Calu3 (cell line): ENCODE measurements around the gene EMP3. TPM values are rescaled to one million over a fixed set of nuclear protein-coding genes. Genes with fewer than 3 reads are reported as not detected.

Experiments
- BruUV-seq: library from RNA; stranded (reverse); fragments of 400-500 nt; replicated peaks from 2 replicates; lab custom pipeline; 2021; lab: Mats Ljungman, UMichigan
- CTCF ChIA-PET: fragments of 300-600 bp; sonication (Branson Sonifier 250); formaldehyde crosslinking; loops from one replicate; lab custom pipeline; 2022; ENCODE audit warnings: antibody characterized with exemption; lab: Charles Lee
- DNase-seq: peaks from one replicate; pipeline ENCODE4 v3.0.0; 2022
- H3K27ac Mint-ChIP-seq: one replicate; pipeline ENCODE4 v1.8.0; 2022; ENCODE audit warnings: mixed read lengths; ENCODE audit not compliant: unreplicated experiment
- H3K27me3 Mint-ChIP-seq: one replicate; pipeline ENCODE4 v1.8.0; 2022; ENCODE audit warnings: mixed read lengths; ENCODE audit not compliant: unreplicated experiment
- H3K36me3 Mint-ChIP-seq: one replicate; pipeline ENCODE4 v1.8.0; 2022; ENCODE audit warnings: mild to moderate bottlenecking, moderate library complexity, mixed read lengths; ENCODE audit not compliant: insufficient read depth, unreplicated experiment
- H3K4me1 Mint-ChIP-seq: one replicate; pipeline ENCODE4 v1.8.0; 2022; ENCODE audit warnings: mild to moderate bottlenecking, low read depth, mixed read lengths; ENCODE audit not compliant: unreplicated experiment
- H3K4me3 Mint-ChIP-seq: one replicate; pipeline ENCODE4 v1.8.0; 2022; ENCODE audit warnings: mild to moderate bottlenecking, low read depth, moderate library complexity, mixed read lengths; ENCODE audit not compliant: unreplicated experiment
- H3K9me3 Mint-ChIP-seq: one replicate; pipeline ENCODE4 v1.8.0; 2022; ENCODE audit warnings: low read depth, mixed read lengths; ENCODE audit not compliant: unreplicated experiment
- CTCF ChIP-seq: fragments of 200-600 bp; IDR thresholded peaks from one replicate; pipeline ENCODE4 v1.8.0; 2022; ENCODE audit warnings: antibody characterized with exemption; ENCODE audit not compliant: unreplicated experiment
- intact Hi-C: fragments of 100-400 bp; cut with micrococcal nuclease; formaldehyde crosslinking; loops from one replicate; pipeline ENCODE4 v1.10.0; 2022; ENCODE audit not compliant: unreplicated experiment
- total RNA-seq: library from RNA; stranded (reverse); gene quantifications from 2 replicates; pipeline ENCODE4 v1.2.3, GENCODE V29; 2022

Gene EMP3
- total RNA-seq, 1 experiment from 2014 or later = 29.5 TPM

- intact Hi-C loops = no loop called here
- Mint-ChIP-seq H3K27me3 (no peaks in the 10 kb centered on the region), H3K36me3 (peaks cover 5% of the 10 kb centered on the region), H3K4me3 (no peak overlapping the region), H3K27ac (no peak overlapping the region), H3K4me1 (no peaks in the 10 kb centered on the region), H3K9me3 (no peaks in the 10 kb centered on the region)
- DNase-seq = no peak
- CTCF ChIA-PET = no interaction called here
- no peak for TF ChIP-seq CTCF
- BruUV-seq = no TSS peak
Observed at GRCh38 chr19:48348737-48349136, 23.4 kb downstream of the EMP3 start.

GRCh38 chr19:48350856-48351255, 25.5 kb downstream of the EMP3 start:
- peaks cover 5% of the 10 kb centered on the region for H3K36me3 Mint-ChIP-seq
- DNase-seq = no peak
- no peak overlapping the region for H3K4me3 Mint-ChIP-seq
- no peaks in the 10 kb centered on the region for H3K9me3 Mint-ChIP-seq
- H3K27me3 Mint-ChIP-seq = no peaks in the 10 kb centered on the region
- intact Hi-C loops = no loop called here
- TF ChIP-seq CTCF = no peak
- CTCF ChIA-PET = interaction anchor here (0.5 to 1.6 kb wide), 5 partner anchors 13 to 234 kb away, joined by 3 to 11 read pairs (median 6); partner anchors contain the start of genes SYNGR4 and TMEM143
- H3K4me1 Mint-ChIP-seq = peaks cover 15% of the 10 kb centered on the region
- BruUV-seq = no TSS peak
- H3K27ac Mint-ChIP-seq = no peak overlapping the region

- Mint-ChIP-seq H3K27ac (no peak overlapping the region), H3K36me3 (peaks cover 5% of the 10 kb centered on the region), H3K4me1 (peaks cover 15% of the 10 kb centered on the region), H3K4me3 (no peak overlapping the region), H3K9me3 (no peaks in the 10 kb centered on the region), H3K27me3 (no peaks in the 10 kb centered on the region)
- intact Hi-C loops = no loop called here
- no TSS peak for BruUV-seq
- peak; percentile 80 for DNase-seq
- CTCF ChIA-PET = interaction anchor here (0.5 to 1.6 kb wide), 5 partner anchors 12 to 233 kb away, joined by 3 to 11 read pairs (median 6); partner anchors contain the start of genes SYNGR4 and TMEM143
- peak; percentile 76 for TF ChIP-seq CTCF
Observed at GRCh38 chr19:48351341-48351752, 26.0 kb downstream of the EMP3 start.

- H3K4me3 Mint-ChIP-seq = no peak overlapping the region
- no peak for TF ChIP-seq CTCF
- no peak for DNase-seq
- intact Hi-C loops = no loop called here
- no peaks in the 10 kb centered on the region for H3K27me3 Mint-ChIP-seq
- peaks cover 5% of the 10 kb centered on the region for H3K36me3 Mint-ChIP-seq
- no TSS peak for BruUV-seq
- no peaks in the 10 kb centered on the region for H3K9me3 Mint-ChIP-seq
- peaks cover 15% of the 10 kb centered on the region for H3K4me1 Mint-ChIP-seq
- H3K27ac Mint-ChIP-seq = no peak overlapping the region
- CTCF ChIA-PET = interaction anchor here (0.9 to 1.3 kb wide), 3 partner anchors 10 to 39 kb away, joined by 3 to 14 read pairs (median 4); partner anchors contain the start of genes KDELR1, SYNGR4 and TMEM143
Observed at GRCh38 chr19:48353677-48354076, 28.3 kb downstream of the EMP3 start.
